ENCODE data around the gene FAM181A.

- no peak for TF ChIP-seq CTCF (IDR thresholded peaks at IDR 0.05)
- TF ChIP-seq POLR2A (IDR thresholded peaks at IDR 0.05): no peak
Measured at GRCh38 chr14:93930989-93931307, 3.8 kb downstream of the FAM181A start.
